H7 (cell line): ENCODE measurements around the gene SUPT4H1. TPM values are rescaled to one million over a fixed set of nuclear protein-coding genes. Genes with fewer than 3 reads are reported as not detected.

ENCODE experiments used
- DNase-seq: peaks from one replicate; pipeline ENCODE4 v3.0.0; 2012
- H3K27me3 ChIP-seq: 2 replicates; pipeline ENCODE4 v1.6.0; 2011; ENCODE audit warnings: mild to moderate bottlenecking, low read length; ENCODE audit not compliant: control insufficient read depth, insufficient read depth
- H3K36me3 ChIP-seq: replicated peaks from 2 replicates; pipeline ENCODE4 v1.5.1; 2011; ENCODE audit warnings: low read length; ENCODE audit not compliant: control insufficient read depth, insufficient read depth
- H3K4me3 ChIP-seq: 2 replicates; pipeline ENCODE4 v1.5.1; 2011; ENCODE audit warnings: low read depth, mild to moderate bottlenecking, control low read depth, low read length, moderate library complexity; ENCODE audit not compliant: insufficient read depth
- total RNA-seq: library from RNA; depleted of rRNA; stranded (reverse); fragments of >200 nt; shearing (Covaris generic); gene quantifications from 2 replicates; pipeline ENCODE4 v1.2.3, GENCODE V29; 2014

SUPT4H1 gene
- total RNA-seq, 1 experiment from 2014 or later, result 91.6 TPM

- H3K36me3 ChIP-seq, result no peaks in the 10 kb centered on the region
- H3K4me3 ChIP-seq, result no peak overlapping the region
- DNase-seq, result no peak
- no peaks in the 10 kb centered on the region for H3K27me3 ChIP-seq
These were observed 23.3 kb upstream of the SUPT4H1 start for GRCh38 chr17:58375256-58375655.

- Histone ChIP-seq H3K4me3 (no peak overlapping the region), H3K27me3 (no peaks in the 10 kb centered on the region), H3K36me3 (no peaks in the 10 kb centered on the region)
- DNase-seq, result no peak
These were observed 21.9 kb upstream of the SUPT4H1 start for GRCh38 chr17:58373923-58374322.

GRCh38 chr17:58373003-58373402 is 21.0 kb upstream of the SUPT4H1 start:
- Histone ChIP-seq H3K27me3 (no peaks in the 10 kb centered on the region), H3K36me3 (no peaks in the 10 kb centered on the region), H3K4me3 (no peak overlapping the region)
- DNase-seq, result no peak

- no peaks in the 10 kb centered on the region for H3K36me3 ChIP-seq
- H3K4me3 ChIP-seq, result no peak overlapping the region
- no peak for DNase-seq
- no peaks in the 10 kb centered on the region for H3K27me3 ChIP-seq
These were observed 19.4 kb upstream of the SUPT4H1 start for GRCh38 chr17:58371300-58371950.

GRCh38 chr17:58370716-58371115 is 18.7 kb upstream of the SUPT4H1 start:
- Histone ChIP-seq H3K4me3 (no peak overlapping the region), H3K27me3 (no peaks in the 10 kb centered on the region), H3K36me3 (no peaks in the 10 kb centered on the region)
- no peak for DNase-seq

- H3K27me3 ChIP-seq, result no peaks in the 10 kb centered on the region
- no peak for DNase-seq
- no peak overlapping the region for H3K4me3 ChIP-seq
- H3K36me3 ChIP-seq, result no peaks in the 10 kb centered on the region
These were observed 18.3 kb upstream of the SUPT4H1 start for GRCh38 chr17:58370309-58370708.

GRCh38 chr17:58369214-58370031 is 17.4 kb upstream of the SUPT4H1 start:
- Histone ChIP-seq H3K27me3 (no peaks in the 10 kb centered on the region), H3K36me3 (no peaks in the 10 kb centered on the region), H3K4me3 (no peak overlapping the region)
- no peak for DNase-seq

- H3K4me3 ChIP-seq, result no peak overlapping the region
- H3K27me3 ChIP-seq, result no peaks in the 10 kb centered on the region
- no peaks in the 10 kb centered on the region for H3K36me3 ChIP-seq
- no peak for DNase-seq
These were observed 16.8 kb upstream of the SUPT4H1 start for GRCh38 chr17:58368860-58369213.

- DNase-seq, result no peak
- Histone ChIP-seq H3K36me3 (no peaks in the 10 kb centered on the region), H3K27me3 (no peaks in the 10 kb centered on the region), H3K4me3 (no peak overlapping the region)
These were observed 15.5 kb upstream of the SUPT4H1 start for GRCh38 chr17:58367461-58367860.

- no peaks in the 10 kb centered on the region for H3K27me3 ChIP-seq
- H3K36me3 ChIP-seq, result no peaks in the 10 kb centered on the region
- no peak overlapping the region for H3K4me3 ChIP-seq
- no peak for DNase-seq
These were observed 14.1 kb upstream of the SUPT4H1 start for GRCh38 chr17:58365980-58366595.

- no peak for DNase-seq
- no peaks in the 10 kb centered on the region for H3K27me3 ChIP-seq
- no peaks in the 10 kb centered on the region for H3K36me3 ChIP-seq
- no peak overlapping the region for H3K4me3 ChIP-seq
These were observed 13.4 kb upstream of the SUPT4H1 start for GRCh38 chr17:58365185-58365979.

- Histone ChIP-seq H3K27me3 (no peaks in the 10 kb centered on the region), H3K4me3 (no peak overlapping the region), H3K36me3 (no peaks in the 10 kb centered on the region)
- DNase-seq, result peak; percentile 44
These were observed 12.4 kb upstream of the SUPT4H1 start for GRCh38 chr17:58364270-58364942.

GRCh38 chr17:58363457-58364185 is 11.6 kb upstream of the SUPT4H1 start:
- H3K36me3 ChIP-seq, result no peaks in the 10 kb centered on the region
- no peak for DNase-seq

More at GRCh38 chr17:58363457-58364185, 11.6 kb upstream of the SUPT4H1 start:
- Histone ChIP-seq H3K27me3 (no peaks in the 10 kb centered on the region), H3K4me3 (no peak overlapping the region)
